HepG2 (cell line): Measurements from ENCODE around the gene ITGB2. TPM values are rescaled to one million over a fixed set of nuclear protein-coding genes. Genes with fewer than 3 reads are reported as not detected.

Experiments
- ETS1 ChIP-seq: sonication (generic); formaldehyde crosslinking; IDR thresholded peaks from 2 replicates; pipeline ENCODE4 v1.4.0; 2020; ENCODE audit warnings: missing genetic modification reagents
- HNF4A ChIP-seq: sonication (generic); formaldehyde crosslinking; IDR thresholded peaks from 2 replicates; pipeline ENCODE4 v1.4.0; 2020; ENCODE audit warnings: missing genetic modification reagents
- KDM5B ChIP-seq: sonication (generic); formaldehyde crosslinking; IDR thresholded peaks from 2 replicates; pipeline ENCODE4 v1.4.0; 2020; ENCODE audit warnings: missing genetic modification reagents, mild to moderate bottlenecking, borderline replicate concordance
- KDM6A ChIP-seq: IDR thresholded peaks from 2 replicates; pipeline ENCODE4 v1.6.1; 2016; ENCODE audit warnings: low read depth
- KMT2B ChIP-seq: IDR thresholded peaks from 2 replicates; pipeline ENCODE4 v1.6.1; 2016; ENCODE audit warnings: missing genetic modification reagents, missing compliant biosample characterization
- MAFF ChIP-seq: IDR thresholded peaks from 2 replicates; pipeline ENCODE4 v1.6.1; 2011; ENCODE audit warnings: low read depth, low read length, improper control_type of control experiment
- MEIS2 ChIP-seq: sonication (generic); formaldehyde crosslinking; IDR thresholded peaks from 2 replicates; pipeline ENCODE4 v1.9.0; 2021; ENCODE audit warnings: mild to moderate bottlenecking, missing genetic modification reagents
- MYC ChIP-seq: sonication (generic); formaldehyde crosslinking; IDR thresholded peaks from 2 replicates; pipeline ENCODE4 v1.9.0; 2021; ENCODE audit warnings: missing genetic modification reagents, borderline replicate concordance
- NFE2L2 ChIP-seq: fragments of 150-350 bp; IDR thresholded peaks from 2 replicates; pipeline ENCODE4 v1.6.1; 2014; ENCODE audit warnings: low read length
- NFIB ChIP-seq: sonication (generic); formaldehyde crosslinking; IDR thresholded peaks from 2 replicates; pipeline ENCODE4 v1.9.0; 2021; ENCODE audit warnings: missing genetic modification reagents, mild to moderate bottlenecking, borderline replicate concordance
- PREB ChIP-seq: sonication (generic); formaldehyde crosslinking; IDR thresholded peaks from 2 replicates; pipeline ENCODE4 v1.4.0; 2020; ENCODE audit warnings: missing genetic modification reagents
- RFXANK ChIP-seq: IDR thresholded peaks from 2 replicates; pipeline ENCODE4 v1.6.1; 2016
- SIN3B ChIP-seq: fragments of 150-350 bp; IDR thresholded peaks from 2 replicates; pipeline ENCODE4 v1.6.1; 2014; ENCODE audit warnings: low read length
- SKIL ChIP-seq: sonication (generic); formaldehyde crosslinking; IDR thresholded peaks from 2 replicates; pipeline ENCODE4 v1.8.0; 2022; ENCODE audit warnings: missing genetic modification reagents, mild to moderate bottlenecking, moderate library complexity, borderline replicate concordance
- STAG1 ChIP-seq: sonication (generic); formaldehyde crosslinking; IDR thresholded peaks from 2 replicates; pipeline ENCODE4 v1.4.0; 2020; ENCODE audit warnings: missing genetic modification reagents
- TBX2 ChIP-seq: sonication (generic); formaldehyde crosslinking; IDR thresholded peaks from 2 replicates; pipeline ENCODE4 v1.5.0; 2020; ENCODE audit warnings: missing genetic modification reagents, mild to moderate bottlenecking, borderline replicate concordance
- ZBTB8A ChIP-seq: sonication (generic); formaldehyde crosslinking; IDR thresholded peaks from 2 replicates; pipeline ENCODE4 v1.4.0; 2020; ENCODE audit warnings: mild to moderate bottlenecking, low read depth, missing genetic modification reagents, borderline replicate concordance
- ZMAT5 ChIP-seq: sonication (generic); formaldehyde crosslinking; IDR thresholded peaks from 2 replicates; pipeline ENCODE4 v1.5.0; 2020; ENCODE audit warnings: mild to moderate bottlenecking, low read depth, missing genetic modification reagents, borderline replicate concordance
- ZNF230 ChIP-seq: sonication (generic); formaldehyde crosslinking; IDR thresholded peaks from 2 replicates; pipeline ENCODE4 v1.4.0; 2020; ENCODE audit warnings: mild to moderate bottlenecking, missing genetic modification reagents
- ZNF33A ChIP-seq: sonication (generic); formaldehyde crosslinking; IDR thresholded peaks from 2 replicates; pipeline ENCODE4 v1.5.1; 2020; ENCODE audit warnings: missing genetic modification reagents, mild to moderate bottlenecking, moderate library complexity, borderline replicate concordance
- ZNF503 ChIP-seq: sonication (generic); formaldehyde crosslinking; IDR thresholded peaks from 2 replicates; pipeline ENCODE4 v1.4.0; 2020; ENCODE audit warnings: missing genetic modification reagents
- ZNF713 ChIP-seq: sonication (generic); formaldehyde crosslinking; IDR thresholded peaks from 2 replicates; pipeline ENCODE4 v1.4.0; 2020; ENCODE audit warnings: mild to moderate bottlenecking, missing genetic modification reagents
- ZNF737 ChIP-seq: sonication (generic); formaldehyde crosslinking; IDR thresholded peaks from 2 replicates; pipeline ENCODE4 v1.5.0; 2020; ENCODE audit warnings: missing genetic modification reagents, mild to moderate bottlenecking, borderline replicate concordance
- ZNF747 ChIP-seq: sonication (generic); formaldehyde crosslinking; IDR thresholded peaks from 2 replicates; pipeline ENCODE4 v1.8.1; 2023; ENCODE audit warnings: missing genetic modification reagents, mild to moderate bottlenecking, borderline replicate concordance
- polyA plus RNA-seq, 8 experiments: library from polyadenylated mRNA; depleted of rRNA in 3 of 8; stranded (reverse) in 7 of 8; unstranded in 1 of 8; fragments of >200 nt; fragmentation: Illumina TruSeq in 4 of 8; extraction: Trizol in 4 of 8; gene quantifications; 2 replicates each; pipeline versions ENCODE4 v1.2.1 to v1.2.3, GENCODE V29; 2011 to 2016; ENCODE audit warnings: low read depth in 4 of 8, missing spikeins in 1 of 8, mixed read lengths in 1 of 8; ENCODE audit not compliant: insufficient read depth in 1 of 8
- total RNA-seq, 5 experiments: library from RNA; depleted of rRNA; stranded (reverse); fragments of >200 nt; fragmentation: Illumina TruSeq; extraction: Trizol; gene quantifications; 2 replicates each; pipeline ENCODE4 v1.2.3, GENCODE V29; 2016; ENCODE audit warnings: low read depth in 1 of 5

Gene ITGB2
- total and polyA plus RNA-seq, 2 of the 13 experiments (the other 11 are each of a cell fraction or from before 2014, with no cell fraction given), result 4.2 to 18.0 TPM

GRCh38 chr21:44910229-44911067, 10.3 kb downstream of the ITGB2 start (continued):
- TF ChIP-seq NFE2L2 (no peak), SIN3B (no peak), PREB (CRISPR knock-in tag) (no peak), ZNF747 (no peak), ZNF737 (no peak), ZMAT5 (CRISPR knock-in tag) (no peak), ETS1 (CRISPR knock-in tag) (no peak), SKIL (CRISPR knock-in tag) (no peak), KMT2B (CRISPR knock-in tag) (no peak), MEIS2 (CRISPR knock-in tag) (peak; percentile 53; the same call in 1 of the 2 replicates), ZBTB8A (CRISPR knock-in tag) (no peak), ZNF230 (CRISPR knock-in tag) (no peak), MYC (CRISPR knock-in tag) (no peak; the same call in 1 of the 2 replicates), RFXANK (CRISPR knock-in tag) (no peak), KDM6A (CRISPR knock-in tag) (peak; percentile 55; the same call in 1 of the 2 replicates), MAFF (no peak), KDM5B (CRISPR knock-in tag) (peak; percentile 55; the same call in 1 of the 2 replicates), ZNF33A (CRISPR knock-in tag) (no peak), ZNF503 (CRISPR knock-in tag) (no peak), TBX2 (CRISPR knock-in tag) (peak; percentile 53), HNF4A (peak; percentile 83), NFIB (CRISPR knock-in tag) (no peak), ZNF713 (no peak), STAG1 (0 out of 2 replicates have a peak, but pooled peaks have one; percentile 12)
